Uterus (tissue), 2 donors: ENCODE data around the gene TRIP12.

ENCODE experiments used
- CTCF ChIP-seq, 4 experiments: fragments of 200-600 bp in 2 of 4; fragments of 450-650 bp in 2 of 4; sonication (generic) in 2 of 4; IDR thresholded peaks; one replicate each; pipeline ENCODE4 v1.5.1; 2016 to 2019; ENCODE audit warnings: antibody characterized with exemption in 4 of 4, mild to moderate bottlenecking in 2 of 4, moderate library complexity in 1 of 4
- POLR2A ChIP-seq, 2 donors: fragments of 450-650 bp; IDR thresholded peaks; one replicate each; pipeline ENCODE4 v1.6.1; 2016; ENCODE audit warnings: antibody characterized with exemption in 2 of 2, mild to moderate bottlenecking in 1 of 2, moderate library complexity in 1 of 2

- TF ChIP-seq CTCF (IDR thresholded peaks at IDR 0.05): no peak
- TF ChIP-seq POLR2A (IDR thresholded peaks at IDR 0.05): no peak
Measured at GRCh38 chr2:229748950-229749349, 172.9 kb downstream of the TRIP12 start.
